ENCODE data around the gene TGIF1.
"Not testable (repeated sequence)": the region's sequence is repeated elsewhere in the genome, so short reads cannot be mapped to it uniquely, and the experiment has no call there.

DNA sequence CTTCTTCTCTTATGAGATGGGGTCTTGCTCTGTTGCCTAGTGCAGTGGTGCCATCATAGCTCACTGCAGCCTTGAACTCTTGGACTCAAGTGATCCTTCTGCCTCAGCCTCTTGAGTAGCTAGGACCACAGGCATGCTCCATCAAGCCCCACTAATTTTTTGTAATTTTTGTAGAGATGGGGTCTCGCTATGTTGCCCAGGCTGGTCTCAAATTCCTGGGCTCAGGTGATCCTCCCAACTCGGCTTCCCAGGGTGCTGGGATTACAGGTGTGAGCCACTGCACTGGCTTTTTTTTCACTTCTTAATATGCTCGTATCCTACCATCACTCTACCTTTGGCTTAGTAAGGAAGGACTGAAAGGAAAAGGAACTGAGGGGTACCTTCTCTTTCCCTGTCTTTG is 22.1 kb downstream of the TGIF1 start:
- not testable (repeated sequence) for TF ChIP-seq CTCF (IDR thresholded peaks at IDR 0.05; ENCODE audit: low read length); EZH2 (IDR thresholded peaks at IDR 0.05; ENCODE audit: borderline replicate concordance, low read length)

Data from OCI-LY1 (cell line).